Measurements from ENCODE around the gene RRP15.

The RRP15 gene

DNA sequence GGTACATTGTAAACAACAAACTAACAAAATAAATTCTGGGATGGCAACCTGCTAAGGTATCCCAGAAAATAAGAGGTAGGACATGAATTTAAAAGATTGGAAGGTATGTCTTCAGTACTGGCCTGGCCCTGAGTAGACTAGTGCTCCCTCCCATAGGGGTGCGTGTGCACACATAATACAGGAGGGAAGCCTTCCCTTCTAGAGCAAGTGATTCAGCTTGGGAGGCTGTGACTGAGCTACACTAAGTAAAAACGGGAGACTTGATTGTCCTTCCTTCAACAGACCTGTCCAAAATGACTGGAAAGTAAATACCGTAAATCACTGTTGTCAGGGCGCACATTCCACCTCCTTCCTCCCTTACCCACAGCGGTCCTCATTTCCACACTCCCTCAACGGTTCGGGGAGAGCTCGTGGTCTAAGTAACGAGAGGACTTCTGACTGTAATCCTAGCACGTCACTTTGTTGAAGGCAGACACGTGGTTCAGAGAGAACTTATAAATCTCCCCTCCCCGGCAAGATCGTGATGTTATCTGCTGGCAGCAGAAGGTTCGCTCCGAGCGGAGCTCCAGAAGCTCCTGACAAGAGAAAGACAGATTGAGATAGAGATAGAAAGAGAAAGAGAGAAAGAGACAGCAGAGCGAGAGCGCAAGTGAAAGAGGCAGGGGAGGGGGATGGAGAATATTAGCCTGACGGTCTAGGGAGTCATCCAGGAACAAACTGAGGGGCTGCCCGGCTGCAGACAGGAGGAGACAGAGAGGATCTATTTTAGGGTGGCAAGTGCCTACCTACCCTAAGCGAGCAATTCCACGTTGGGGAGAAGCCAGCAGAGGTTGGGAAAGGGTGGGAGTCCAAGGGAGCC lies 60.0 kb downstream of the RRP15 start, which contains the start of gene TGFB2:
TSS of gene TGFB2 (plus strand) at position 523 of the 859 bp plus-strand sequence. CDS start 1,366 bp downstream, outside the sequence.
- TF ChIP-seq, protein P1, sequence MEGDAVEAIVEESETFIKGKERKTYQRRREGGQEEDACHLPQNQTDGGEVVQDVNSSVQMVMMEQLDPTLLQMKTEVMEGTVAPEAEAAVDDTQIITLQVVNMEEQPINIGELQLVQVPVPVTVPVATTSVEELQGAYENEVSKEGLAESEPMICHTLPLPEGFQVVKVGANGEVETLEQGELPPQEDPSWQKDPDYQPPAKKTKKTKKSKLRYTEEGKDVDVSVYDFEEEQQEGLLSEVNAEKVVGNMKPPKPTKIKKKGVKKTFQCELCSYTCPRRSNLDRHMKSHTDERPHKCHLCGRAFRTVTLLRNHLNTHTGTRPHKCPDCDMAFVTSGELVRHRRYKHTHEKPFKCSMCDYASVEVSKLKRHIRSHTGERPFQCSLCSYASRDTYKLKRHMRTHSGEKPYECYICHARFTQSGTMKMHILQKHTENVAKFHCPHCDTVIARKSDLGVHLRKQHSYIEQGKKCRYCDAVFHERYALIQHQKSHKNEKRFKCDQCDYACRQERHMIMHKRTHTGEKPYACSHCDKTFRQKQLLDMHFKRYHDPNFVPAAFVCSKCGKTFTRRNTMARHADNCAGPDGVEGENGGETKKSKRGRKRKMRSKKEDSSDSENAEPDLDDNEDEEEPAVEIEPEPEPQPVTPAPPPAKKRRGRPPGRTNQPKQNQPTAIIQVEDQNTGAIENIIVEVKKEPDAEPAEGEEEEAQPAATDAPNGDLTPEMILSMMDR (IDR thresholded peaks at IDR 0.05; ENCODE audit: insufficient read depth, missing control alignments): no peak
- no peak for FAIRE-seq

DNA sequence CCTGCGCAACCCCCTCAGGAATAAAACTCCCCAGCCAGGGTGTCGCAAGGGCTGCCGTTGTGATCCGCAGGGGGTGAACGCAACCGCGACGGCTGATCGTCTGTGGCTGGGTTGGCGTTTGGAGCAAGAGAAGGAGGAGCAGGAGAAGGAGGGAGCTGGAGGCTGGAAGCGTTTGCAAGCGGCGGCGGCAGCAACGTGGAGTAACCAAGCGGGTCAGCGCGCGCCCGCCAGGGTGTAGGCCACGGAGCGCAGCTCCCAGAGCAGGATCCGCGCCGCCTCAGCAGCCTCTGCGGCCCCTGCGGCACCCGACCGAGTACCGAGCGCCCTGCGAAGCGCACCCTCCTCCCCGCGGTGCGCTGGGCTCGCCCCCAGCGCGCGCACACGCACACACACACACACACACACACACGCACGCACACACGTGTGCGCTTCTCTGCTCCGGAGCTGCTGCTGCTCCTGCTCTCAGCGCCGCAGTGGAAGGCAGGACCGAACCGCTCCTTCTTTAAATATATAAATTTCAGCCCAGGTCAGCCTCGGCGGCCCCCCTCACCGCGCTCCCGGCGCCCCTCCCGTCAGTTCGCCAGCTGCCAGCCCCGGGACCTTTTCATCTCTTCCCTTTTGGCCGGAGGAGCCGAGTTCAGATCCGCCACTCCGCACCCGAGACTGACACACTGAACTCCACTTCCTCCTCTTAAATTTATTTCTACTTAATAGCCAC lies 60.7 kb downstream of the RRP15 start:
- TF ChIP-seq, protein P1 (IDR thresholded peaks at IDR 0.05; ENCODE audit: insufficient read depth, missing control alignments): no peak
- FAIRE-seq: no peak
- no peak for DNase-seq (ENCODE audit: insufficient read length, low spot score)

More for the DNA sequence above, 60.0 kb downstream of the RRP15 start, which contains the start of gene TGFB2:
- DNase-seq (ENCODE audit: insufficient read length, low spot score): no peak

DNA sequence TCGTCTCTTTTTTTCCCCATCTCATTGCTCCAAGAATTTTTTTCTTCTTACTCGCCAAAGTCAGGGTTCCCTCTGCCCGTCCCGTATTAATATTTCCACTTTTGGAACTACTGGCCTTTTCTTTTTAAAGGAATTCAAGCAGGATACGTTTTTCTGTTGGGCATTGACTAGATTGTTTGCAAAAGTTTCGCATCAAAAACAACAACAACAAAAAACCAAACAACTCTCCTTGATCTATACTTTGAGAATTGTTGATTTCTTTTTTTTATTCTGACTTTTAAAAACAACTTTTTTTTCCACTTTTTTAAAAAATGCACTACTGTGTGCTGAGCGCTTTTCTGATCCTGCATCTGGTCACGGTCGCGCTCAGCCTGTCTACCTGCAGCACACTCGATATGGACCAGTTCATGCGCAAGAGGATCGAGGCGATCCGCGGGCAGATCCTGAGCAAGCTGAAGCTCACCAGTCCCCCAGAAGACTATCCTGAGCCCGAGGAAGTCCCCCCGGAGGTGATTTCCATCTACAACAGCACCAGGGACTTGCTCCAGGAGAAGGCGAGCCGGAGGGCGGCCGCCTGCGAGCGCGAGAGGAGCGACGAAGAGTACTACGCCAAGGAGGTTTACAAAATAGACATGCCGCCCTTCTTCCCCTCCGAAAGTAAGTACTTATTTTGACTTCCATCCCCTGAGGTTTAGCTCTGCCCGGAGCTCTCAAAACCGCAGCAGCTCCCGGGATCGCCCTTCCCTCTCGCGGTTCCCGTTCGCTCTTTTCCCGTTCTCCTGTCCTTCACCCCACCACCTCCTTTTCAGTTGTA lies 61.5 kb downstream of the RRP15 start:
- DNase-seq (ENCODE audit: insufficient read length, low spot score) (no peak), FAIRE-seq (no peak)
- TF ChIP-seq, protein P1 (IDR thresholded peaks at IDR 0.05; ENCODE audit: insufficient read depth, missing control alignments): no peak

DNA sequence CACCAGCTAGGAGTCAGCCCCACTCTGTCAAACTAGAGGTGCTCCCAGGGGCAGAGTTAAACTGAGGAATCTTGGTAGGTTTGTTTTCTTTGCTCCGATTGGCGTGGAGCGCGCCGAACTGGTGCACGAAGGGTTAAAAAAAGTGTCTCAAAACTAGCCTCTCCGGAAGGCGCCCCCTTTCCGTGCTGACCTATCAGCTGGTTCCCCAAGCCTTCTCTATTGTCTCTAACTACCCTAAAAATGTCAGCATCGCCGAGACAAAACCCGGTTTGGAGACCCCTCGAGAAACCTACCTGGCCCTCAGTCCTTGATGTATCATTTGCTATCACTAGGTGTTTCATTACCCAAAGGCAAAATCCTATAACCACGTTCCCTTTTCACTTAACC lies 62.2 kb downstream of the RRP15 start:
- FAIRE-seq (no peak), DNase-seq (ENCODE audit: insufficient read length, low spot score) (no peak)
- TF ChIP-seq, protein P1 (IDR thresholded peaks at IDR 0.05; ENCODE audit: insufficient read depth, missing control alignments): no peak

DNA sequence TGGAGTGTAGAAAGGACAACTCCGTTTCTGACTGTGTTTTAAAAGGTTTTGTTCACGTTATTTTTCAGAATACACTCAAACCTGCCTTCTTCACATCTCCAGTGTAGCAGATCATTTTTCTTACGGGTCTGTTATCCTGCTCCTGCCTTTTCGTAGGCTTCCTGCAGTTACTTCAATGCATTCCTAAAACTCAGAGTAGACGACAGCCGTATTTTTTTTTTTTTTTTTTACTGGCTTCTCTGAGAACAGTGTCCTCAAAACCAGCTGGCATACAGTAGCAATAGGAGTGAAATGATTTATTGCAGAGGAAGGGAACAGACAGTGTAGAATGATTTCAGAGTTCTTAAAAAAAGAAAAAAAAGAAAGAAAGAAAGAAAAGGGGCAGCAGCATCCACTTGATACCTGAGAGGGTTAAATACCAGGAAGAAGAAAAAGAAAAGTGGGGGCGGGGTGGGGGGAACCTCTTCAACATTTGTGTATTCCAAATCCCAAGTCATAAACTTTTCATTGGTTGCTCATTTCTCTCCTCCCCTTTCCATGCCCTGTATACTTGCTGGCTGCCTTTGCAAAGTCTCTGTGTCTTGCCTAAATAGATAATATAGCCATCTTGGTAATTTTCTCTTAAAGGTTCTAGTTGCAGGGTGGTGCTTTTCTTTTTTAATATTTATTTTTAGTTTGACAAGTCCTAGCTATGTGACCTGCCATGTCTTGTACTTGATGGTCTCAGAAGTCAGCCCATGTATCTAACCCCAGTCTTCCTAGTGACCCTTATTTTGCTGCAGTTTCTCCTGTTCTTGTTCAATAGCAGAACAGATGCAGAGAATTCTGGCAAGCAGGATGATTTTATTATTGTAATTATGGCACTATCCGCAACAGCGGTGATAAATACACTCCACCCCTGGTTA lies 62.9 kb downstream of the RRP15 start:
- TF ChIP-seq, protein P1 (IDR thresholded peaks at IDR 0.05; ENCODE audit: insufficient read depth, missing control alignments): no peak
- no peak for DNase-seq (ENCODE audit: insufficient read length, low spot score)
- no peak for FAIRE-seq

DNA sequence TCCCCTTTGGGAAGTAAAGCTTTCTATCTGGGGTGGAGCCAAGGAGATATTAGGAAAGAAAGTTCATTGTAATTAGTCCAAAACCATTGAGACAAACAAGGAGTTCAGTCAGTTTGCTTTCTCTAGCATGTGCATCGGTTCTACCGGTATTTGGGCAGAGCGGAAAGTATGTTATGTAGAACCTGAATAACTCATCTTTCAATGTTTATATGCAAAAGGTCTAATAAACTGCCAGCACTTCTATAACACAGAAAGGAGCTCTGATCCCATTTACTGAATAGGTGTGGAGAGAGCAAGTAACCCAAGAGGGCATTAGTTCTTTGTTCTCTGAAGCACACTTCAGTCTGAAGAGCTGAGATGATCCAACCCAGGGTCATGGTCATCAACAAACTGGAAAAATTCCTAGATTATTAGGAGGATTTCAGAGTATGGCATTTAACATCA lies 63.6 kb downstream of the RRP15 start:
- TF ChIP-seq, protein P1 (IDR thresholded peaks at IDR 0.05; ENCODE audit: insufficient read depth, missing control alignments): no peak
- FAIRE-seq (no peak), DNase-seq (ENCODE audit: insufficient read length, low spot score) (no peak)
